GM12864 (cell line): ENCODE results near the gene TOM1.

Experiments used
- DNase-seq: peaks from one replicate; pipeline ENCODE4 v3.0.0-alpha.2; 2011; ENCODE audit warnings: low read depth
- H3K4me3 ChIP-seq: 2 replicates; pipeline ENCODE4 v1.5.1; 2011; ENCODE audit warnings: mild to moderate bottlenecking, low read depth, low read length, control low read depth
- CTCF ChIP-seq: IDR thresholded peaks from 2 replicates; pipeline ENCODE4 v1.5.1; 2011; ENCODE audit warnings: low read depth, mild to moderate bottlenecking, moderate library complexity, low read length, control low read depth, inconsistent platforms; ENCODE audit errors: missing control alignments

Gene TOM1

DNA sequence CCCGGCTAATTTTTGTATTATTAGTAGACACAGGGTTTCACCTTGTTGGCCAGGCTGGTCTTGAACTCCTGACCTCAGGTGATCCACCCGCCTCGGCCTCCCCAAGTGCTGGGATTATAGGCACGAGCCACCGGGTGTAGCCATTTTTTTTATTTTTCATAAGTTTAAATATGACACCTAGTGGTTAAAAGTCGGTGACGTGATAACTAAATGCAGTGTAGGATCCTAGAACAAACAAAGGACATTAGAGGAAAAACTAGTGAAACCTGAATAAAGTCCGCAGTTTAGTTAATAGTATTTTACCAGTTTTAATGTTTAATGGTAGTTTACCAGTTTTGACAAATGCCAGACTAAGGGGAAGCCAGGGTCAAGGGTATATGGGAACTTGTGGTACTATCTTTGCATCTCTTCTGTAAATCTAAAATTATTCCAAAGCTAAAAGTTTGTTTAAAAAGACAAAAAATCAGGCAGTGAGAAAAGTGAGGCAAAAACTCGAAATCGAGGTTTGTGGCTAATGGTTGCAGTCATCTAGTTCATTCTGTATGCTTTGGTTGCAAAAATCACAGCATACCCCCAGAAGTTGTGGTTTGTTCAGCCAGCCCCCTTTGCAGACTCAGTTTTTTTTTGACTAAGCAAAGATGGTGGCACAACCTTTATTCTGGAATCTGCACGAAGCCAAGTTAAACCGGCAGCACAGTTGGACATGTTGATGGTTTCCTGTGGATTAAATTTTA, 29.6 kb downstream of the TOM1 start:
- H3K4me3 ChIP-seq: no peak overlapping the region
- DNase-seq: no peak
- TF ChIP-seq CTCF: no peak

- no peak for DNase-seq
- no peak for TF ChIP-seq CTCF
- no peak overlapping the region for H3K4me3 ChIP-seq
Measured at GRCh38 chr22:35330258-35330861, 30.7 kb downstream of the TOM1 start.

- TF ChIP-seq CTCF: no peak
- H3K4me3 ChIP-seq: no peak overlapping the region
- DNase-seq: no peak
Measured at GRCh38 chr22:35332278-35332677, 32.6 kb downstream of the TOM1 start.

- DNase-seq: no peak
- H3K4me3 ChIP-seq: no peak overlapping the region
- TF ChIP-seq CTCF: no peak
Measured at GRCh38 chr22:35333220-35333619, 33.5 kb downstream of the TOM1 start.

GRCh38 chr22:35334004-35334403, 34.3 kb downstream of the TOM1 start:
- H3K4me3 ChIP-seq: no peak overlapping the region
- no peak for TF ChIP-seq CTCF
- no peak for DNase-seq

DNA sequence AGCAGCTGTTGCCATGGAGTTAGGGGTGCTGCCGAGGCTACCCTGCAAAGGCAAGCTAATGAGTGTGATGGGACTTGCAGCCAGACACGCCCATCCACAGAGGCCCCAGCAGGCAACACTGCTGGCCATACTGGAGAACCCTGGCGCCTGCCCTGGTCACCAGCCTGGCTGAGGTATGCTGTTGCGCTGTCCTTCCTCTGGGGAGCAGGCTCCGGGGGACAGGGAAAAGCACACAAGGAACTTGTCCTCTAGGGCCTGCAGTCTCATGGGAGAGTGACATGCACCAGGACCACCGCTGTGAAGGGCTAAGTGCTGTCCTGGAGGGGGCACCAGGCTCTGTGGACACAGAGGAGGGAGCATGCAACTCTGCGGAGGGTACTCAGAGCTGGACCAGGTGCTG, 35.8 kb downstream of the TOM1 start:
- no peak for DNase-seq
- H3K4me3 ChIP-seq: no peak overlapping the region
- TF ChIP-seq CTCF: no peak
